Upper lobe of left lung (tissue), 4 donors: ENCODE measurements around the gene KLF9.

ENCODE experiments used
- EP300 ChIP-seq, 4 donors: sonication (generic); formaldehyde crosslinking; IDR thresholded peaks; one replicate each; pipeline ENCODE4 v1.5.1; 2017; ENCODE audit warnings: antibody characterized with exemption in 4 of 4, control low read depth in 2 of 4
- POLR2A ChIP-seq, 4 donors: fragments of 450-650 bp; IDR thresholded peaks; one replicate each; pipeline ENCODE4 v1.5.1; 2016 to 2017; ENCODE audit warnings: antibody characterized with exemption in 4 of 4, mild to moderate bottlenecking in 2 of 4
- POLR2AphosphoS5 ChIP-seq, 2 donors: sonication (generic); formaldehyde crosslinking; IDR thresholded peaks; one replicate each; pipeline ENCODE4 v1.5.1; 2017; ENCODE audit warnings: antibody characterized with exemption in 2 of 2
- TF ChIP-seq, protein P1 (sequence below), 6 experiments: fragments of 450-650 bp in 4 of 6; fragments of 200-600 bp in 2 of 6; sonication (generic) in 2 of 6; IDR thresholded peaks; one replicate each; pipeline ENCODE4 v1.5.1; 2016 to 2019; ENCODE audit warnings: antibody characterized with exemption in 6 of 6

GRCh38 chr9:70347046-70347445 is 67.4 kb downstream of the KLF9 start:
- TF ChIP-seq POLR2A (IDR thresholded peaks at IDR 0.05): no peak
- TF ChIP-seq, protein P1, sequence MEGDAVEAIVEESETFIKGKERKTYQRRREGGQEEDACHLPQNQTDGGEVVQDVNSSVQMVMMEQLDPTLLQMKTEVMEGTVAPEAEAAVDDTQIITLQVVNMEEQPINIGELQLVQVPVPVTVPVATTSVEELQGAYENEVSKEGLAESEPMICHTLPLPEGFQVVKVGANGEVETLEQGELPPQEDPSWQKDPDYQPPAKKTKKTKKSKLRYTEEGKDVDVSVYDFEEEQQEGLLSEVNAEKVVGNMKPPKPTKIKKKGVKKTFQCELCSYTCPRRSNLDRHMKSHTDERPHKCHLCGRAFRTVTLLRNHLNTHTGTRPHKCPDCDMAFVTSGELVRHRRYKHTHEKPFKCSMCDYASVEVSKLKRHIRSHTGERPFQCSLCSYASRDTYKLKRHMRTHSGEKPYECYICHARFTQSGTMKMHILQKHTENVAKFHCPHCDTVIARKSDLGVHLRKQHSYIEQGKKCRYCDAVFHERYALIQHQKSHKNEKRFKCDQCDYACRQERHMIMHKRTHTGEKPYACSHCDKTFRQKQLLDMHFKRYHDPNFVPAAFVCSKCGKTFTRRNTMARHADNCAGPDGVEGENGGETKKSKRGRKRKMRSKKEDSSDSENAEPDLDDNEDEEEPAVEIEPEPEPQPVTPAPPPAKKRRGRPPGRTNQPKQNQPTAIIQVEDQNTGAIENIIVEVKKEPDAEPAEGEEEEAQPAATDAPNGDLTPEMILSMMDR (IDR thresholded peaks at IDR 0.05): no peak
- no peak for TF ChIP-seq POLR2AphosphoS5 (IDR thresholded peaks at IDR 0.05)
- no peak for TF ChIP-seq EP300 (IDR thresholded peaks at IDR 0.05)
